ENCODE measurements around the gene UQCR11.

UQCR11 gene

DNA sequence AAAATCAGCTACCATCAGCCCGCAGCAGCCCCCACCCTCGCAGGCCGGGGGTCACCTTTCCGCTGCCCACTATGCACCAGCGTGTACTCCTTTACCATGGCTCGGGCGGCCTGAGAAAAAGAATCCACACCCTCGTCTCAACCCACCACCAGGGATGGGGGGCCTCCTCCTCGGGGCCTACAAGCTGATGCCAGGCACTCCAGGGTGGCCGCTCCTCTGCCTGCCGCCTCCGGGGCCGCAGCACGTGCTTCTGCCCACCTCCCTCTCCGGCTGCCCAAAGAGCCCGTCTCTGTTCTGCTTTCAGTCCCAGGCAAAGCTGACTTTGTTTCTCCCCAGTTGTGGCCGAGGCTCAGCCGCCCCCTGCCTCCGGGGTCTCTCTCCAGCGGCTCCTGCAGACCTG is 26.0 kb downstream of the UQCR11 start:
- DNase-seq (ENCODE audit: insufficient read length, low spot score), result no peak
- TF ChIP-seq POLR2A (IDR thresholded peaks at IDR 0.05; ENCODE audit: low read depth, low read length), result no peak
- FAIRE-seq, result no peak

DNA sequence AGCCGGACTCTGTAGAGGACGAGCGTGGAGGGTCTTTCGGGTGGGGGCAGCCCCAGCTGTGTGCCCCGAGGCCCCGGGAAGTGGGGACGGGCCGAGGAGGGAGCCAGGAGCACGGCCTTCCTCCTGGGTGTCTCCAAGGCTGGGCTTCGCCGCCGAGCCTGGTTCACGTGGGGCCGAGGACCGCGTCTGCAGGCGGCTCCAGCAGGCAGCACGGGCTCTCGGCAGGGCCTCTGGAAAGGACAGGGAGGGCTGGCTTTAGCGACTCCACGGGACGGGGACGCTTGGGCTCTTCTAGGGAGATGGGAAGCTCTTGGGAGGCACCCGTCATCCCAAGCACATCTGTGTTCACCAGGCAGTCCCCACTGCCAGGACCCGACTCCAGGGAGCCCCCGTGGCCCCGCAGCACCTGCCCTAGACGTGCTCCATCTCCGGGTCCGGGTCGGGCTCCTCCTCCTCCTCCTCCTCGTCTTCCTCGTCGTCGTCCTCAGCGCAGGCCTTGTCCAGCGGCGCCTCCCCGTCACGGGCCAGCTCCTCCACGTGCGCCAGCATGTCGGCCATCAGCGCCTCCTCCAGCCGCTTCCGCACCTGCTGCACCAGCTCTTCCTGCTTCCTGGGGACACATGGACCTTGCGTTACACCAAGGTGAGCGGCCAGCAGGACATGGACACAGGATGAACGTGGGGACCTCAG is 27.2 kb downstream of the UQCR11 start:
- no peak for DNase-seq (ENCODE audit: insufficient read length, low spot score)
- FAIRE-seq, result no peak
- no peak for TF ChIP-seq POLR2A (IDR thresholded peaks at IDR 0.05; ENCODE audit: low read depth, low read length)

DNA sequence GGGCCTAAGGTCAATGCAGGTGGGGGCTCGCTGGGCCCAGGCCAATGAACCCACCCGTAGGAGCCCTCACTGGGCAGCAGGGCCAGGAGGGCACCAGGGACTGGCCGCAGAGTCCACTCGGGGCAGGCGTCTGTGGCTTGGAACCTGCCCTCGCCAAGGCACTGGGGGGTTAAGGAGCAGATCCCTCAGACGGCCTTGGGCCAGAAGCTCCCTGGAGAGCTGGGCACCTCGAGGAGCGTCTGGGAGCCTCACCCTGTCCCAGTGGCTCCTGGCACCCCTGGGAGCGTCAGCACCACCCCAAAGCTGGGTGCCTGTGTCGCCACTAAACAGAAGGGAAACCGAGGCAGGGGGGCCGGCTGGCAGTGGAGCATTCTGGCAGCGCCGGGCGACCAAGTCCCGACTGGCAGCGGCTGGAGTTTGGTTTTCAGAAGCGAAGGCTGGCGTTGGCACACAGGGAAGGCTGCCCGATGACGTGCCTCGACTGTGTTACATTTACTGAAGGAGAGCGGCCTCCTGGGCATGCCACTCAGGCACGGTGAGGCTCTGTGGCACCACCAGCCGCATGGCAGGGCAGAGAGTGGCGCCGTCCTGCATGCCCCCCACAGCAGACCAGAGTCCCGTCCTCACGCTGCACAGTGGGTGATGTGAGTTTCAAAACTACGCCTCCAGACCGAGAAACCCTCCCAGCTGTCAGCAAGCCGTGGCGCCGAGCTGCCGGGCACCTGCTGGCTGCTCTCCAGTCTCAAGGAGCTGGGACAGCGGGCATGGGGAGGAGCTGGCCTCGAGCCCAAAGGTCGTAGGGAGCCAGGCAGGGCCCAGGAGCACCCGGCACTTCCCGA is 28.0 kb downstream of the UQCR11 start:
- FAIRE-seq (no peak), DNase-seq (ENCODE audit: insufficient read length, low spot score) (no peak)
- TF ChIP-seq POLR2A (IDR thresholded peaks at IDR 0.05; ENCODE audit: low read depth, low read length), result no peak

DNA sequence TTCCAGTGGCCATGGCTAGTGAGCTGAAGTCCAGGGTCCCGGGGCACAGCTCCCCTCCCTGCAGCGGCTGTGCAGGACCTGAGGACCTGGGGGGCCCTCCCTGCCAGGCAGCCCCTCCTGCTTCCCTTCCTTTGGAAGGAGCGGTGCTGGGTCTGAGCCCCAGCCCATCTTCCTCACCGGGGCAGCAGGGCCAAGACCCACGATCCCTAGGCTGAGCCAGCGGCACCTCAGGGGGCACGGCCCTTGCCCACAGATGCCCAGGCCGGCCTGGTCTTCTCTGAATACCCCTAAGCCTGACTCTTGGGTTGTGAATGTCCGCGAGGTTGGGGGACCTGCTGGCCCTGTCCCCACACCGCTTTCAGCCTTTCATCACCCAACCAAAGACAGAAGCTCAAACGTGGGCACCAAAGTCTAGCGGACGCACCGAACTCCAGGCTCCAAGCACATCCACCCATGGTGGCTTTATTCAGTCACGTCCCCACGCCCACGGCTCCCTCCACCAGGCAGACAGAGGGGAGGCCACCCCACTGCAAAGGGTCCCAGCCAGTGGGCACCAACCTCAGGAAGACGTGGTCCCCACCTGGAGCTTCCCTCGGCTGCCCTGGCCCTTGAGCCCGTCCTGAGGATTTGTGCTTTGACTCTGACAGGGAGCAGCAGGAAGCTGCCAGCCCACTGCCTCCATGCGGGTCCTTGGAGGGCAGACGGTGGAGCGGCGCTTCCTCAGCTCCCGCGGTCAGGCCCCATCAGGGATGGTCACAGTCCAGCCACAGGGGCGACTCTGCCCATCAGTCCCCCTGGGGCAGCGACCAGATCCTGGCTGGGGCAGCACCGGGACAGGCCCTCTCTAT is 28.8 kb downstream of the UQCR11 start:
- TF ChIP-seq POLR2A (IDR thresholded peaks at IDR 0.05; ENCODE audit: low read depth, low read length), result no peak
- DNase-seq (ENCODE audit: insufficient read length, low spot score), result no peak
- no peak for FAIRE-seq

DNA sequence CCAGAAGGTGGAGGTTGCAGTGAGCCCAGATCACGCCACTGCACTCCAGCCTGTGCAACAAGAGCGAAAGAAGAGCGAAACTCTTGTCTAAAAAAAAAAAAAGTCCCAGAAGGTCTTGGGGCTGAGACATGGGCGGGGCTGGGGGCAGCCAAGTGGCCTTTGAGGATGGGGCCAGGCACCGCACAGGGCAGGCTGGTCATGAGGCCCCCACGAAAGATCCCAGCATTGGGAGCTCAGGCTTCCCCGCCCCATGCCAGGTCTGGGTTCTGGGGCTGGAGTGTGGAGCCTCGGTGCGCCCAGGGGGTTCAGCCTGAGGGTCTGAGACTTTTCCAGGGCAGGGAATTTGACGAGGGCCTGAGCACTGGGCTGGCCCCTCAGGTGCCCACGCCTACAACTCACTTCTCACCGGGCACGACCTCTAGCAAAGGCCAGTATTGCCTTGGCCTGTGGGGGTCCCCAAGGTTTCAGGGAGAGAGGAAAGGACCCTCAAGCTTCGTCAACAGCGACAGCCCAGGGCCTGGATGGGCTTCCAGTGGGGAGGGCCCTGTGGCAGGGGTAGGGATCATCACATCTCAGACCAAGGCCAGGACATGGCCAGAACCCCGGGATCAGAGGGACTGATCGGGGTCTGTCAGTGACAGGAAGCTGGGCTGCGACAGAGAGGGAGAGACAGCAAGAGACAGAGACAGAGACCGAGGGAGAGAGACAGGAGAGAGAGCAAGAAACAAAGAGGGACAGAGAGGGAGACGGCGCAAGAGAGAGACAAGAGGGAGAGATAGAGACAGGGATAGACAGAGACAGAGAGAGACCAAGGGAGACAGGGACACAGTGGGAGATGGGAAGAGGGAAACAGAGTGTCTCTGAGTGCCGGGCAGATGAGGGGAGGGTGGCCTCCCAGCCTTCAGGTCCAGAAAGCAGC is 29.7 kb downstream of the UQCR11 start:
- no peak for FAIRE-seq
- no peak for DNase-seq (ENCODE audit: insufficient read length, low spot score)
- TF ChIP-seq POLR2A (IDR thresholded peaks at IDR 0.05; ENCODE audit: low read depth, low read length), result no peak

DNA sequence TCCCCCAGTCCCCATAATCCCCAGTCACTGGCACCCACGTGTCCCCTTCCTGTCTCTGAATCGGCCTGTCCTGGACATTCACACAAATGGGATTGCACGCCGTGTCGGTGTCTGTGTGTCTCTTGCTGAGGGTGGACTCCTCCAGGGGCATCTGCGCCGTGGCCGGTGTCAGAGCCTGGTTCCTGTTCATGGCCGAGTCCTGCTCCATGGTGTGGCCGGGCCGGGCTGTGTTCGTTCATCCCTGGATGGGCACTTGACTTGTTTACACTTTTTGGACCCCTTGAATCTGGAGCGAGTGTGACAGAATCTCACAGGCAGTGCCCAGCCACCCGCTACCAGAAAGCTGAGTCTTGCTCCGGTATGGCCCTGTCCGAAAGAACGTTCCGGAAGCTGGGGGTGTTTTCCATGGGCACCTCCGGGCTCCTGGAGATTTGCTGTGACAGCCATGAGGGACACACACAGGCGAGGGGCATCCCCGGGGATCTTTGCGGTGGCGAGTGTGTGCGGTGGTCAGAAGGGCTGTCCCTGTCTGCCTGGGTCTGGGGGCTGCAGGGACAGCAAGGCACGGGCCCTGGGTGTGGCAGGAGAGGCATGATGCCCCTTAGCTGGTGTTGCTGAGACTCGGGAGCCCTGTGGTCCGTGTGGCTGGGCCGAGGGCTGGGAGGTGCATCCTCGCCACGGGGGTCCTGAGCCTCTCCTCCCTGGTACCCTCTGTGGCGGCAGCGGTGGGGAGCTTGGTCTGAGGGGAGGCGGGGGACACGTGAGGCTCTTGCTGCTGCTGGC is 30.7 kb downstream of the UQCR11 start:
- DNase-seq (ENCODE audit: insufficient read length, low spot score), result no peak
- FAIRE-seq, result no peak
- no peak for TF ChIP-seq POLR2A (IDR thresholded peaks at IDR 0.05; ENCODE audit: low read depth, low read length)

DNA sequence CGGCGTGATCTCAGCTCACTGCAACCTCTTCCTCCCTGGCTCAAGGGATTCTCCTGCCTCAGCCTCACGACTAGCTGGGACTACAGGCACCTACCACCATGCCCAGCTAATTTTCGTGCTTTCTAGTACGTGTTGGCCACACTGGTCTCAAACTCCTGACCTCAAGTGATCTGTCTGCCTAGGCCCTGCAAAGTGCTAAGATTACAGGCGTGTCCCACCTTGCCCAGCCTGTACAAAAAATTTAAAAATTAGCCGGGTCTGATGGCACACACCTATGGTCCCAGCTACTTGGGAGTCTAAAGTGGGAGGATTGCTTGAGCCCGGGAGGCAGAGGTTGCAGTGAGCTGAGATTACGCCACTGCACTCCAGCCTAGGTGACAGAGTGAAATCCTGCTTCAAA is 32.5 kb downstream of the UQCR11 start:
- DNase-seq (ENCODE audit: insufficient read length, low spot score) (no peak), FAIRE-seq (no peak)
- no peak for TF ChIP-seq POLR2A (IDR thresholded peaks at IDR 0.05; ENCODE audit: low read depth, low read length)

DNA sequence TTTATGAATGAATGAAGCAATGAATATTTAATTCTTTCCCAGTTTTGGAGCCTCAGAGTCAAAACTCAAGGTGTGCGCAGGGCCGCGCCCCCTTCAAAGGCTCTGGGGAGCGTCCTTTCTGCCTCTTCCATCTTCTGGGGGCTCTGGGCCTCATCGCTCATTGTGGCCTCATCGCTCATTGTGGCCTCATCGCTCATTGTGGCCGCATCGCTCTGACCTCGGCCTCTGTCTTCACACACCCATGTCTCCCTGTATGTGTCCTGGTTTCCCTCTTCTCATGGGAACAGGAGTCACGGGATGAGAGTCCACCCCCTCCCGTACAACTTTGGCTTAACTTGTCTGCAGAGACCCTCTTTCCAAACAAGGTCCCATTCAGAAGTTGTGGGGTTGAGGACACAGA is 33.9 kb downstream of the UQCR11 start:
- DNase-seq (ENCODE audit: insufficient read length, low spot score), result no peak
- no peak for TF ChIP-seq POLR2A (IDR thresholded peaks at IDR 0.05; ENCODE audit: low read depth, low read length)
- FAIRE-seq, result no peak

DNA sequence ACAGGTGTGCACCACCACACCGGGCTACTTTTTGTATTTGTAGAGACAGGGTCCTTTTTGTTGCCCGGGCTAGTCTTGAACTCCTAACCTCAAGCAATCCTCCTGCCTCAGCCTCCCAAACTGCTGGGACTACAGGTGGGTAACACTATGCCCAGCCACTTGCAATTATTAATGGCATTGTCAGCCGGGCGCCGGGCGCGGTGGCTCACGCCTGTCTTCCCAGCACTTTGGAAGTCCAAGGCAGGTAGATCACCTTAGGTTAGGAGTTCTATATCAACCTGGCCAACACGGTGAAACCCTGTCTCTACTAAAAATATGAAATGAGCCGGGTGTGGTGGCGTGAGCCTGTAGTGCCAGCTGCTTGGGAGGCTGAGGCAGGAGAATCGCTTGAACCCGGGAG is 34.4 kb downstream of the UQCR11 start:
- DNase-seq (ENCODE audit: insufficient read length, low spot score) (no peak), FAIRE-seq (no peak)
- no peak for TF ChIP-seq POLR2A (IDR thresholded peaks at IDR 0.05; ENCODE audit: low read depth, low read length)

DNA sequence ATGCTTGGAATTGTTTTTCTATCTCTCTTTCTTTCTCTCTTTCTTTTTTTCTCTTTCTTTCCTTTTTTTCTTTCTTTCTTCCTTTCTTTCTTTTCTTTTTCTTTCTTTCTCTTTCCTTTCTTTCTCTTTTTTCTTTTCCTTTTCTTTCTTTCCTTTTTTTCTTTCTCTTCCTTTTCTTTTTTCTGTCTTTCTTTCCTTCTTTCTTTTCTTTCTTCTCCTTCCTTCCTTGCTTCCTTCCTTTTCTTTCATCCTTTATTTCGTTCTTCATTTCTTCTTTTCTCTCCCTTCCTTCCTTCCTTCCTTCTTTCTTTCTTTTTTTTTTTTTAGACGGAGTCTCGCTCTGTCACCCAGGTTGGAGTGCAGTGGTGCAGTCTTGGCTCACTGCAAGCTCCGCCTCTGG is 35.3 kb downstream of the UQCR11 start:
- FAIRE-seq (no peak), DNase-seq (ENCODE audit: insufficient read length, low spot score) (no peak)
- no peak for TF ChIP-seq POLR2A (IDR thresholded peaks at IDR 0.05; ENCODE audit: low read depth, low read length)

DNA sequence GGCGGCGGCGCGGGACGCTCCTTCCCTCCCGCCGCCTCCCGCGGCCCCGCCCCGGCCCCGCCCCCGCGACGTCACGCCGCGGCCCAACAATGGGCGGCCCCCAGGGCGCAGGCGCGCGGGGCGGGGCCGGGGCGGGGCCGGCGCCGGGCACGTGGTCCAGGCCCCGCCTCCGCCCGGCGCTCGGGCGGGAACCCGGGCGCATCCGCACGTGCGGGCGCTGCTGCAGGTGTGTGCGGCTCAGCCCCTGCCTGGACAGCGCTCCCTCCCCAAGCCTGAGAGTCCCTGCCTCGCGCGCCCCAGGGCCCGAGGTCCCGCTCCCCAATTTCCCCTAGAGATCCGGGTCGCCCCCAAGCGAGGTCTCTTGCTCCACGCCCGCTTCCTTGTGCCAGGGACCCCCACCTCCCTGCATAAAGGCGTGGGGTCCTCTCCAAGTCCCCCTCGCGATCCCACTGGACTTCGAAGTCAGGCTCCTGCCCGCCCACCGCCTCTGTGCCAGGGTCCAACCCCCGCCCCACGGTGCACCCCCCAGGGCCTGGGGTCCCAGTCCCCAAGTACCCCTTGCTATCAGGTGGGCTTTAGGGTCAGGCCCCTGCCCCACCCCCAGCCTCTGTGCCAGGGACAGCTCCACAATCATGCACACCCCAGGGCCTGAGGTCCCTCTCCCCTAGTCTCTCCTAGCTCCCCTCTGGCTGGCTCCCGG is 36.8 kb downstream of the UQCR11 start, which contains the start of gene MEX3D:
MEX3D (minus strand) TSS at position 6 of the 700 bp plus-strand sequence. CDS start 267 bp downstream, outside the sequence.
- peak; percentile 94 for DNase-seq (ENCODE audit: insufficient read length, low spot score)
- FAIRE-seq, result no peak
- peak; percentile 27; the same call in 1 of the 2 replicates for TF ChIP-seq POLR2A (IDR thresholded peaks at IDR 0.05; ENCODE audit: low read depth, low read length)

DNA sequence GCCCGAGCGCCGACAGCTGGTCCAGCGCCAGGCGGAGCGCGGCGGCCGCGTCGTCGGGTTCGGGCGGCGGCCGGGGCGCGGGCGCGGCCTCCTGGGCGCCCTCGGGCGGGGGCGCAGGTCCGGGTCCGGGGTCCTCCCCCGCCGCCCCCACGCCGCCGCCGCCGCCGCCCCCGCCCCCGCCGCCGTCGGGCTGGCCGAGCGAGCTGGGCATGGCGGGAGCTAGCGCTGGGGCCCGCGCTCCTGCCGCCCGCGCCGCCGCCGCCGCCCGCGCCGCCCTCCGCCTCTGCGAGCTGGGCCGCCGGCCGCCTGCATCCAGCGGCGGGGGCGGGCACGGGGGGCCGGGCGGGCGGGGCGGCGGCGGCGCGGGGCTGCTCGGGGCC is 37.4 kb downstream of the UQCR11 start:
- no peak for DNase-seq (ENCODE audit: insufficient read length, low spot score)
- FAIRE-seq, result no peak
- TF ChIP-seq POLR2A (IDR thresholded peaks at IDR 0.05; ENCODE audit: low read depth, low read length), result no peak
